Stimulated activated CD4-positive, alpha-beta T cell treated with anti-CD3 and anti-CD28 coated beads, Interleukin-2, amount 100 ng/mL, for 48 hours (primary cell): ENCODE measurements around the gene HAPLN1.
A peak's percentile ranks its signal among the peaks of the same experiment; 100 is the strongest.

Source experiments
- DNase-seq, 2 donors: peaks; one replicate each; pipeline ENCODE4 v3.0.0-alpha.2; 2020

The HAPLN1 gene

GRCh38 chr5:83715236-83716065 lies 5.2 kb downstream of the HAPLN1 start:
- no peak for DNase-seq

GRCh38 chr5:83714810-83715209 lies 5.8 kb downstream of the HAPLN1 start:
- DNase-seq = no peak

- DNase-seq = peak; percentile 21 to 37
Measured at GRCh38 chr5:83711982-83712601, 8.6 kb downstream of the HAPLN1 start.

GRCh38 chr5:83709973-83710372 lies 10.7 kb downstream of the HAPLN1 start:
- no peak for DNase-seq

- no peak for DNase-seq
Measured at GRCh38 chr5:83708170-83708569, 12.5 kb downstream of the HAPLN1 start.

GRCh38 chr5:83703059-83703458 lies 17.6 kb downstream of the HAPLN1 start:
- DNase-seq = no peak

GRCh38 chr5:83701886-83702285 lies 18.8 kb downstream of the HAPLN1 start:
- DNase-seq = no peak

GRCh38 chr5:83689881-83690280 lies 30.8 kb downstream of the HAPLN1 start:
- DNase-seq = no peak

- DNase-seq = no peak
Measured at GRCh38 chr5:83688281-83688680, 32.4 kb downstream of the HAPLN1 start.

- DNase-seq = no peak
Measured at GRCh38 chr5:83687124-83687619, 33.5 kb downstream of the HAPLN1 start.

GRCh38 chr5:83686251-83686650 lies 34.4 kb downstream of the HAPLN1 start:
- no peak for DNase-seq

GRCh38 chr5:83683836-83684235 lies 36.8 kb downstream of the HAPLN1 start:
- no peak for DNase-seq

- DNase-seq = no peak
Measured at GRCh38 chr5:83672646-83673045, 48.0 kb downstream of the HAPLN1 start.

GRCh38 chr5:83672158-83672557 lies 48.5 kb downstream of the HAPLN1 start:
- no peak for DNase-seq

GRCh38 chr5:83665631-83666030 lies 55.0 kb downstream of the HAPLN1 start:
- no peak for DNase-seq

GRCh38 chr5:83662558-83662957 lies 58.1 kb downstream of the HAPLN1 start:
- DNase-seq = no peak

GRCh38 chr5:83657807-83658525 lies 62.7 kb downstream of the HAPLN1 start:
- no peak for DNase-seq

GRCh38 chr5:83654427-83654994 lies 66.1 kb downstream of the HAPLN1 start:
- DNase-seq = no peak

GRCh38 chr5:83653669-83654068 lies 67.0 kb downstream of the HAPLN1 start:
- DNase-seq = no peak

GRCh38 chr5:83645936-83646335 lies 74.7 kb downstream of the HAPLN1 start:
- no peak for DNase-seq

- DNase-seq = no peak
Measured at GRCh38 chr5:83644301-83644700, 76.4 kb downstream of the HAPLN1 start.

- no peak for DNase-seq
Measured at GRCh38 chr5:83641946-83642345, 78.7 kb downstream of the HAPLN1 start.

- DNase-seq = no peak
Measured at GRCh38 chr5:83639911-83640310, 80.7 kb downstream of the HAPLN1 start.
